Fibroblast of lung (primary cell): ENCODE measurements around the gene EPS8.

ENCODE experiments used
- CTCF ChIP-seq, 2 donors: IDR thresholded peaks in 1 of 2; conservative IDR thresholded peaks in 1 of 2; 1 replicate in 1 of 2; 2 replicates in 1 of 2; pipeline ENCODE4 v1.5.1; 2011 to 2012; ENCODE audit warnings: low read length in 2 of 2, control low read depth in 1 of 2, inconsistent platforms in 1 of 2, low read depth in 1 of 2, mild to moderate bottlenecking in 1 of 2
- EZH2 ChIP-seq: IDR thresholded peaks from 2 replicates; pipeline ENCODE4 v1.5.1; 2012; ENCODE audit warnings: low read length, control low read depth, mild to moderate bottlenecking; ENCODE audit errors: missing control alignments

GRCh38 chr12:15779925-15780324, 9.3 kb downstream of the EPS8 start:
- TF ChIP-seq CTCF (conservative IDR thresholded peaks at IDR 0.05 in 1 of 2, IDR thresholded peaks at IDR 0.05 in 1 of 2; ENCODE audit: low read depth in 1 of 2, low read length in 2 of 2) = no peak
- no peak for TF ChIP-seq EZH2
